Measurements from ENCODE around the gene NCOA6. TPM values are rescaled to one million over a fixed set of nuclear protein-coding genes. Genes with fewer than 3 reads are reported as not detected.
A peak's percentile ranks its signal among the peaks of the same experiment; 100 is the strongest.

The NCOA6 gene
- polyA plus RNA-seq, 1 of the 3 experiments (the other 2 are of a cell fraction): 14.5 TPM

- Histone ChIP-seq H3K9ac (peak overlapping the region; percentile 72), H3K27me3 (ENCODE audit: insufficient read depth) (no peaks in the 10 kb centered on the region), H3K9me3 (no peaks in the 10 kb centered on the region), H3K79me2 (ENCODE audit: insufficient read depth) (no peaks in the 10 kb centered on the region), H3K27ac (ENCODE audit: low read depth in 2 of 2, low read length in 1 of 2) (peak overlapping the region; percentile 47 to 84), H3K36me3 (replicated peaks in 1 of 2; ENCODE audit: control insufficient read depth in 1 of 2, insufficient read depth in 2 of 2, low read length in 1 of 2) (peaks cover 5 to 17% of the 10 kb centered on the region in 2 experiments), H3K4me2 (peak overlapping the region; percentile 80), H2AFZ (ENCODE audit: low read depth) (peak overlapping the region; percentile 67), H3K4me1 (ENCODE audit: control insufficient read depth in 1 of 2, insufficient read depth in 2 of 2, low read depth in 1 of 2, low read length in 1 of 2) (peaks cover 23 to 35% of the 10 kb centered on the region in 2 experiments), H3K9me2 (no peaks in the 10 kb centered on the region), H4K20me1 (ENCODE audit: insufficient read depth) (peaks cover 32% of the 10 kb centered on the region), H3F3A (replicated peaks; ENCODE audit: insufficient read depth) (peaks cover 31% of the 10 kb centered on the region), H3K4me3 (ENCODE audit: low read depth in 2 of 2, low read length in 1 of 2) (peak overlapping the region; percentile 59 to 61)
- ChIA-PET CTCF (interaction anchor here (0.6 to 1.9 kb wide), 8 partner anchors 10 to 406 kb away, joined by 3 to 12 read pairs (median 4); partner anchors contain the start of genes AHCY and DYNLRB1), POLR2A (interaction anchor here (0.6 to 2.3 kb wide), 3 partner anchors 116 to 151 kb away, joined by 3 to 9 read pairs (median 4); partner anchors contain the start of genes MAP1LC3A and NCOA6)
- DNase-seq: peak; percentile 92
- TF ChIP-seq, protein P1, sequence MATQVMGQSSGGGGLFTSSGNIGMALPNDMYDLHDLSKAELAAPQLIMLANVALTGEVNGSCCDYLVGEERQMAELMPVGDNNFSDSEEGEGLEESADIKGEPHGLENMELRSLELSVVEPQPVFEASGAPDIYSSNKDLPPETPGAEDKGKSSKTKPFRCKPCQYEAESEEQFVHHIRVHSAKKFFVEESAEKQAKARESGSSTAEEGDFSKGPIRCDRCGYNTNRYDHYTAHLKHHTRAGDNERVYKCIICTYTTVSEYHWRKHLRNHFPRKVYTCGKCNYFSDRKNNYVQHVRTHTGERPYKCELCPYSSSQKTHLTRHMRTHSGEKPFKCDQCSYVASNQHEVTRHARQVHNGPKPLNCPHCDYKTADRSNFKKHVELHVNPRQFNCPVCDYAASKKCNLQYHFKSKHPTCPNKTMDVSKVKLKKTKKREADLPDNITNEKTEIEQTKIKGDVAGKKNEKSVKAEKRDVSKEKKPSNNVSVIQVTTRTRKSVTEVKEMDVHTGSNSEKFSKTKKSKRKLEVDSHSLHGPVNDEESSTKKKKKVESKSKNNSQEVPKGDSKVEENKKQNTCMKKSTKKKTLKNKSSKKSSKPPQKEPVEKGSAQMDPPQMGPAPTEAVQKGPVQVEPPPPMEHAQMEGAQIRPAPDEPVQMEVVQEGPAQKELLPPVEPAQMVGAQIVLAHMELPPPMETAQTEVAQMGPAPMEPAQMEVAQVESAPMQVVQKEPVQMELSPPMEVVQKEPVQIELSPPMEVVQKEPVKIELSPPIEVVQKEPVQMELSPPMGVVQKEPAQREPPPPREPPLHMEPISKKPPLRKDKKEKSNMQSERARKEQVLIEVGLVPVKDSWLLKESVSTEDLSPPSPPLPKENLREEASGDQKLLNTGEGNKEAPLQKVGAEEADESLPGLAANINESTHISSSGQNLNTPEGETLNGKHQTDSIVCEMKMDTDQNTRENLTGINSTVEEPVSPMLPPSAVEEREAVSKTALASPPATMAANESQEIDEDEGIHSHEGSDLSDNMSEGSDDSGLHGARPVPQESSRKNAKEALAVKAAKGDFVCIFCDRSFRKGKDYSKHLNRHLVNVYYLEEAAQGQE (IDR thresholded peaks at IDR 0.05; ENCODE audit: low read depth, low read length): no peak
- TF ChIP-seq SIN3A (IDR thresholded peaks at IDR 0.05; ENCODE audit: borderline replicate concordance, low read depth, low read length): 0 out of 2 replicates have a peak, but pooled peaks have one; percentile 46
- TF ChIP-seq RXRA (IDR thresholded peaks at IDR 0.05; ENCODE audit: borderline replicate concordance, low read depth): no peak; the same call in 1 of the 2 replicates
- TF ChIP-seq RCOR1 (IDR thresholded peaks at IDR 0.05; ENCODE audit: low read length): no peak
- TF ChIP-seq TCF12 (IDR thresholded peaks at IDR 0.05): no peak
- TF ChIP-seq NFIC (IDR thresholded peaks at IDR 0.05; ENCODE audit: borderline replicate concordance): no peak
- TF ChIP-seq, protein P2, sequence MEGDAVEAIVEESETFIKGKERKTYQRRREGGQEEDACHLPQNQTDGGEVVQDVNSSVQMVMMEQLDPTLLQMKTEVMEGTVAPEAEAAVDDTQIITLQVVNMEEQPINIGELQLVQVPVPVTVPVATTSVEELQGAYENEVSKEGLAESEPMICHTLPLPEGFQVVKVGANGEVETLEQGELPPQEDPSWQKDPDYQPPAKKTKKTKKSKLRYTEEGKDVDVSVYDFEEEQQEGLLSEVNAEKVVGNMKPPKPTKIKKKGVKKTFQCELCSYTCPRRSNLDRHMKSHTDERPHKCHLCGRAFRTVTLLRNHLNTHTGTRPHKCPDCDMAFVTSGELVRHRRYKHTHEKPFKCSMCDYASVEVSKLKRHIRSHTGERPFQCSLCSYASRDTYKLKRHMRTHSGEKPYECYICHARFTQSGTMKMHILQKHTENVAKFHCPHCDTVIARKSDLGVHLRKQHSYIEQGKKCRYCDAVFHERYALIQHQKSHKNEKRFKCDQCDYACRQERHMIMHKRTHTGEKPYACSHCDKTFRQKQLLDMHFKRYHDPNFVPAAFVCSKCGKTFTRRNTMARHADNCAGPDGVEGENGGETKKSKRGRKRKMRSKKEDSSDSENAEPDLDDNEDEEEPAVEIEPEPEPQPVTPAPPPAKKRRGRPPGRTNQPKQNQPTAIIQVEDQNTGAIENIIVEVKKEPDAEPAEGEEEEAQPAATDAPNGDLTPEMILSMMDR (IDR thresholded peaks at IDR 0.05): no peak
- TF ChIP-seq IRF3 (IDR thresholded peaks at IDR 0.05; ENCODE audit: low read depth, low read length): no peak
- TF ChIP-seq RFX5 (IDR thresholded peaks at IDR 0.05; ENCODE audit: low read length): no peak
- TF ChIP-seq FOXJ3 (CRISPR knock-in tag; IDR thresholded peaks at IDR 0.05): no peak
- TF ChIP-seq USF1 (IDR thresholded peaks at IDR 0.05; ENCODE audit: borderline replicate concordance, low read depth): no peak
- no peak for TF ChIP-seq USF2 (IDR thresholded peaks at IDR 0.05; ENCODE audit: borderline replicate concordance, low read depth, low read length)
- TF ChIP-seq SMC3 (IDR thresholded peaks at IDR 0.05; ENCODE audit: low read depth, low read length): no peak
- no peak for TF ChIP-seq EP300 (IDR thresholded peaks at IDR 0.05; ENCODE audit: borderline replicate concordance in 1 of 2, low read depth in 1 of 2, low read length in 1 of 2)
- TF ChIP-seq, protein P3, sequence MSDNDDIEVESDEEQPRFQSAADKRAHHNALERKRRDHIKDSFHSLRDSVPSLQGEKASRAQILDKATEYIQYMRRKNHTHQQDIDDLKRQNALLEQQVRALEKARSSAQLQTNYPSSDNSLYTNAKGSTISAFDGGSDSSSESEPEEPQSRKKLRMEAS (IDR thresholded peaks at IDR 0.05; ENCODE audit: low read depth): 0 out of 2 replicates have a peak, but pooled peaks have one; percentile 28
- TF ChIP-seq EZH2phosphoT487 (IDR thresholded peaks at IDR 0.05; ENCODE audit: borderline replicate concordance, low read depth): no peak
- TF ChIP-seq MXI1 (IDR thresholded peaks at IDR 0.05; ENCODE audit: low read depth, low read length): peak; percentile 49
- under 1% methylated on average over 39 of the region's 64 CpGs for WGBS (ENCODE audit: low lambda C conversion rate)
Measured at GRCh38 chr20:34709044-34709830, 116.2 kb downstream of the NCOA6 start.
